HEK293T (cell line): Measurements from ENCODE around the gene GTF3C5.
"Not testable (repeated sequence)": the region's sequence is repeated elsewhere in the genome, so short reads cannot be mapped to it uniquely, and the experiment has no call there.

Source experiments
- CTCF ChIA-PET: fragments of 350-600 bp; formaldehyde crosslinking; extraction: SDS; loops from one replicate; lab custom pipeline; 2021; ENCODE audit warnings: antibody characterized with exemption, inconsistent platforms; lab: Yijun Ruan, JAX
- POLR2A ChIA-PET: fragments of 350-600 bp; formaldehyde crosslinking; extraction: SDS; loops from one replicate; lab custom pipeline; 2020; ENCODE audit warnings: antibody characterized with exemption, inconsistent platforms; lab: Yijun Ruan, JAX
- DNase-seq: peaks from one replicate; pipeline ENCODE4 v3.0.0; 2012; ENCODE audit warnings: mixed read lengths; ENCODE audit errors: extremely low spot score
- ARNT ChIP-seq: fragments of 450-650 bp; IDR thresholded peaks from 2 replicates; pipeline ENCODE4 v1.6.1; 2017; ENCODE audit warnings: mild to moderate bottlenecking
- BHLHE40 ChIP-seq: fragments of 450-650 bp; IDR thresholded peaks from 2 replicates; pipeline ENCODE4 v1.6.1; 2016; ENCODE audit warnings: mild to moderate bottlenecking, moderate library complexity, borderline replicate concordance
- CTBP1 ChIP-seq: fragments of 450-650 bp; IDR thresholded peaks from 2 replicates; pipeline ENCODE4 v1.6.1; 2016; ENCODE audit warnings: borderline replicate concordance
- ELF4 ChIP-seq: fragments of 450-650 bp; IDR thresholded peaks from 2 replicates; pipeline ENCODE4 v1.6.1; 2017; ENCODE audit warnings: antibody characterized with exemption
- FOXA1 ChIP-seq: fragments of 450-650 bp; IDR thresholded peaks from 2 replicates; pipeline ENCODE4 v1.6.1; 2016; ENCODE audit warnings: mild to moderate bottlenecking
- FOXK2 ChIP-seq: fragments of 450-650 bp; IDR thresholded peaks from 2 replicates; pipeline ENCODE4 v1.6.1; 2016; ENCODE audit warnings: mild to moderate bottlenecking
- FOXM1 ChIP-seq: fragments of 450-650 bp; IDR thresholded peaks from 2 replicates; pipeline ENCODE4 v1.6.1; 2017; ENCODE audit warnings: mild to moderate bottlenecking, borderline replicate concordance
- HDGF ChIP-seq: fragments of 450-650 bp; IDR thresholded peaks from 2 replicates; pipeline ENCODE4 v1.6.1; 2017; ENCODE audit warnings: antibody characterized with exemption, borderline replicate concordance
- L3MBTL2 ChIP-seq: fragments of 450-650 bp; conservative IDR thresholded peaks from 2 replicates; pipeline ENCODE4 v1.6.1; 2016; ENCODE audit warnings: mild to moderate bottlenecking
- LEF1 ChIP-seq: fragments of 450-650 bp; IDR thresholded peaks from 2 replicates; pipeline ENCODE4 v1.6.1; 2017; ENCODE audit warnings: mild to moderate bottlenecking, borderline replicate concordance
- NFRKB ChIP-seq: fragments of 450-650 bp; IDR thresholded peaks from 2 replicates; pipeline ENCODE4 v1.6.1; 2016; ENCODE audit warnings: mild to moderate bottlenecking, moderate library complexity
- SP1 ChIP-seq: fragments of 450-650 bp; IDR thresholded peaks from 2 replicates; pipeline ENCODE4 v1.6.1; 2017
- SUZ12 ChIP-seq: fragments of 450-650 bp; IDR thresholded peaks from 2 replicates; pipeline ENCODE4 v1.6.1; 2016; ENCODE audit warnings: mild to moderate bottlenecking
- TARDBP ChIP-seq: fragments of 450-650 bp; IDR thresholded peaks from 2 replicates; pipeline ENCODE4 v1.6.1; 2016
- ZNF384 ChIP-seq: fragments of 450-650 bp; IDR thresholded peaks from 2 replicates; pipeline ENCODE4 v1.6.1; 2016
- TF ChIP-seq, protein P1 (sequence below): fragments of 450-650 bp; IDR thresholded peaks from 2 replicates; pipeline ENCODE4 v1.6.1; 2016

The GTF3C5 gene

DNA sequence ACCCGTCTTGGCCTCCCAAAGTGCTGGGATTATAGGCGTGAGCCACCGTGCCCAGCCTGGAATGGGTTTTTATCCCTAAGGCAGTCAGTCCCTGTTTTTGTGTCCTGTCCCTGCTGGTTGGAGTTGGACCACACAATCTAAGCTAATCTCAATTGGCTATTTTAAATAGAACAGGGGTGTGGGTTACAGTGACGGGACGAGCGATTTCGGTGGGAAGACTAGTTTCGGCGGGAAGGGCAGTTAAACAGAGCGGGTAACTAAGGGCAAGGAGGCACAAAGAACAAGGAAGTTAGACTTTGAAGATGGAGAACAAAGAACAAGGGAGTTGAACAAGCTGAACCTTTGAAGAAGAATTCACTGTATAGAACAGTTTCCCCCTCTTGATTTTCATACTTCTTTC lies 1.4 kb downstream of the GTF3C5 start:
- ChIA-PET CTCF (interaction anchor here (1.5 kb wide), 1 partner anchor 112 kb away, joined by 4 read pairs; no protein-coding TSS in a partner anchor), POLR2A (interaction anchor here (1.5 kb wide), 1 partner anchor 117 kb away, joined by 6 read pairs; no protein-coding TSS in a partner anchor)
- TF ChIP-seq HDGF (no peak), FOXM1 (no peak), SP1 (no peak), SUZ12 (no peak), ELF4 (no peak), L3MBTL2 (no peak), FOXA1 (no peak), ARNT (no peak), NFRKB (no peak), LEF1 (no peak), FOXK2 (no peak), CTBP1 (no peak), TARDBP (no peak), ZNF384 (no peak), BHLHE40 (no peak)
- TF ChIP-seq, protein P1, sequence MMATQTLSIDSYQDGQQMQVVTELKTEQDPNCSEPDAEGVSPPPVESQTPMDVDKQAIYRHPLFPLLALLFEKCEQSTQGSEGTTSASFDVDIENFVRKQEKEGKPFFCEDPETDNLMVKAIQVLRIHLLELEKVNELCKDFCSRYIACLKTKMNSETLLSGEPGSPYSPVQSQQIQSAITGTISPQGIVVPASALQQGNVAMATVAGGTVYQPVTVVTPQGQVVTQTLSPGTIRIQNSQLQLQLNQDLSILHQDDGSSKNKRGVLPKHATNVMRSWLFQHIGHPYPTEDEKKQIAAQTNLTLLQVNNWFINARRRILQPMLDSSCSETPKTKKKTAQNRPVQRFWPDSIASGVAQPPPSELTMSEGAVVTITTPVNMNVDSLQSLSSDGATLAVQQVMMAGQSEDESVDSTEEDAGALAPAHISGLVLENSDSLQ: no peak
- no peak for DNase-seq

- CTCF ChIA-PET: no interaction called here
- DNase-seq: no peak
- TF ChIP-seq L3MBTL2 (no peak), FOXA1 (no peak), ELF4 (no peak), BHLHE40 (no peak), HDGF (no peak), SUZ12 (no peak), LEF1 (no peak), FOXM1 (no peak), TARDBP (no peak), SP1 (no peak), ZNF384 (no peak), CTBP1 (no peak), ARNT (no peak)
- TF ChIP-seq, protein P1: no peak
- POLR2A ChIA-PET: no interaction called here
Observed at GRCh38 chr9:133035669-133036068, 4.9 kb downstream of the GTF3C5 start.

- POLR2A ChIA-PET: no interaction called here
- no peak for TF ChIP-seq L3MBTL2
- no peak for TF ChIP-seq FOXA1
- no peak for TF ChIP-seq ARNT
- TF ChIP-seq NFRKB: no peak
- no peak for TF ChIP-seq SUZ12
- no peak for TF ChIP-seq BHLHE40
- TF ChIP-seq ELF4: no peak
- TF ChIP-seq FOXM1: no peak
- TF ChIP-seq TARDBP: no peak
- no peak for DNase-seq
- CTCF ChIA-PET: no interaction called here
Observed at GRCh38 chr9:133037775-133038515, 7.1 kb downstream of the GTF3C5 start.

DNA sequence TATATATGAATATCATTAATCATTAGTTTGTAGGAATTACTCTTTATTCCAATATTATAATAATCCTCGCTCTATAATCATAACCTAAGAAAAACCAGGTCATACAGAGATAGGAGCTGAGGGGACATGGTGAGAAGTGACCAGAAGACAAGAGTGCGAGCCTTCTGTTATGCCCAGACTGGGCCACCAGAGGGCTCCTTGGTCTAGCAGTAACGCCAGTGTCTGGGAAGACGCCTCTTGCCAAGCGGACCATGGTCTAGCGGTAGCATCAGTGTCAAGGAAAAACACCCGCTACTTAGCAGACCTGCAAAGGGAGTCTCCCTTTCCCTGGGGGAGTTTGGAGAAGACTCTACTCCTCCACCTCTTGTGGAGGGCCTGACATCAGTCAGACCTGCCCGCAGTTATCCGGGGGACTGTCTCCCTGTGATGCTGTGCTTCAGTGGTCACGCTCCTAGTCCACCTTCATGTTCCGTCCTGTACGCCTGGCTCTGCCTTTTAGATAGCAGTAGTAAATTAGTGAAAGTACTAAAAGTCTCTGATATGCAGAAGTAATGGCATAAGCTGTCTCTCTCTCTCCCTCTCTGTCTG lies 10.2 kb downstream of the GTF3C5 start:
- CTCF ChIA-PET: interaction anchor here (1.1 to 1.8 kb wide), 2 partner anchors 19 to 103 kb away, joined by 3 to 5 read pairs; no protein-coding TSS in a partner anchor
- POLR2A ChIA-PET: interaction anchor here (3.3 kb wide), 1 partner anchor 10 kb away, joined by 20 read pairs; the partner anchor contains the start of gene GTF3C5
- DNase-seq: not testable (repeated sequence)

DNA sequence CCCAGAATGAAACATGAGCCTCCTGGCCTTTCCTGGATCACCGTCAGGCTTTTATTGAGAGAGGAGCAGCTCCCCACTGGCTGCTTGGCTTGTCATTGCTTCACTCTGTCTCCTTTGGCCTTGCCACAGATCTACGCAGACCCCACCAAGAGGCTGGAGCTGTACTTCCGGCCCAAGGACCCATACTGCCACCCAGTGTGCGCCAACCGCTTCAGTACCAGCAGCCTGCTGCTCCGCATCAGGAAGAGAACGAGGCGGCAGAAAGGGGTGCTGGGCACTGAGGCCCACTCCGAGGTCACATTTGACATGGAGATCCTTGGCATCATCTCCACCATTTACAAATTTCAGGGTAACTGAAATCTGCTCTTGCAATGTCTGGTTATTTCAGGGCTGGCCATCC lies 11.2 kb downstream of the GTF3C5 start:
- TF ChIP-seq FOXM1 (no peak), NFRKB (no peak), TARDBP (no peak), LEF1 (no peak), FOXK2 (no peak), ZNF384 (no peak), FOXA1 (no peak), SP1 (no peak), ELF4 (no peak), CTBP1 (no peak), ARNT (no peak), L3MBTL2 (no peak), BHLHE40 (no peak), SUZ12 (no peak), HDGF (no peak)
- TF ChIP-seq, protein P1: no peak
- POLR2A ChIA-PET: interaction anchor here (3.3 kb wide), 1 partner anchor 11 kb away, joined by 20 read pairs; the partner anchor contains the start of gene GTF3C5
- CTCF ChIA-PET: no interaction called here
- DNase-seq: no peak

GRCh38 chr9:133042676-133043075 lies 11.9 kb downstream of the GTF3C5 start:
- POLR2A ChIA-PET: no interaction called here
- CTCF ChIA-PET: no interaction called here
- no peak for TF ChIP-seq HDGF
- TF ChIP-seq FOXK2: no peak
- no peak for TF ChIP-seq ZNF384
- TF ChIP-seq NFRKB: no peak
- TF ChIP-seq ARNT: no peak
- TF ChIP-seq SP1: no peak
- DNase-seq: no peak
